MCF 10A (cell line): Measurements from ENCODE around the gene CRACR2B. TPM values are rescaled to one million over a fixed set of nuclear protein-coding genes. Genes with fewer than 3 reads are reported as not detected.

Experiments used
- BruUV-seq: library from RNA; stranded (reverse); fragments of 400-500 nt; replicated peaks from 2 replicates; lab custom pipeline; 2021; lab: Mats Ljungman, UMichigan
- CTCF ChIA-PET: fragments of 300-600 bp; sonication (Branson Sonifier 250); formaldehyde crosslinking; extraction: SDS; loops from one replicate; lab custom pipeline; 2021; ENCODE audit warnings: antibody characterized with exemption, inconsistent platforms; lab: Yijun Ruan, JAX
- POLR2A ChIA-PET: fragments of 300-600, 350-650 bp; sonication (Branson Sonifier 250); formaldehyde crosslinking; extraction: SDS; loops from one replicate; lab custom pipeline; 2020; ENCODE audit warnings: antibody characterized with exemption, inconsistent platforms; lab: Yijun Ruan, JAX
- DNase-seq: peaks from one replicate; pipeline ENCODE4 v3.0.0-alpha.2; 2018; ENCODE audit not compliant: unreplicated experiment
- H3K27ac Mint-ChIP-seq: one replicate; pipeline ENCODE4 v1.8.0; 2022; ENCODE audit warnings: mild to moderate bottlenecking, low read depth, mixed read lengths; ENCODE audit not compliant: unreplicated experiment
- H3K27me3 Mint-ChIP-seq: one replicate; pipeline ENCODE4 v1.8.0; 2022; ENCODE audit warnings: mixed read lengths; ENCODE audit not compliant: insufficient read depth, unreplicated experiment
- H3K36me3 Mint-ChIP-seq: one replicate; pipeline ENCODE4 v1.8.0; 2022; ENCODE audit warnings: mild to moderate bottlenecking, moderate library complexity, mixed read lengths; ENCODE audit not compliant: insufficient read depth, unreplicated experiment
- H3K4me1 Mint-ChIP-seq: one replicate; pipeline ENCODE4 v1.8.0; 2022; ENCODE audit warnings: mixed read lengths; ENCODE audit not compliant: insufficient read depth, unreplicated experiment
- H3K4me3 Mint-ChIP-seq: one replicate; pipeline ENCODE4 v1.8.0; 2022; ENCODE audit warnings: mild to moderate bottlenecking, moderate library complexity, mixed read lengths; ENCODE audit not compliant: unreplicated experiment
- H3K9me3 Mint-ChIP-seq: one replicate; pipeline ENCODE4 v1.8.0; 2022; ENCODE audit warnings: mixed read lengths; ENCODE audit not compliant: unreplicated experiment
- CTCF ChIP-seq: fragments of 200-600 bp; IDR thresholded peaks from one replicate; pipeline ENCODE4 v1.8.0; 2022; ENCODE audit warnings: antibody characterized with exemption, mild to moderate bottlenecking; ENCODE audit not compliant: unreplicated experiment
- intact Hi-C: fragments of 100-400 bp; cut with micrococcal nuclease; formaldehyde crosslinking; loops from 2 replicates; pipeline ENCODE4 v1.14.1; 2022
- total RNA-seq: library from RNA; stranded (reverse); gene quantifications from 2 replicates; pipeline ENCODE4 v1.2.3, GENCODE V29; 2022

The CRACR2B gene
- total RNA-seq, 1 experiment from 2014 or later, result 1.2 TPM

- no TSS peak for BruUV-seq
- Mint-ChIP-seq H3K4me3 (no peak overlapping the region), H3K27me3 (no peaks in the 10 kb centered on the region), H3K27ac (no peak overlapping the region), H3K9me3 (no peaks in the 10 kb centered on the region), H3K4me1 (peaks cover 10% of the 10 kb centered on the region), H3K36me3 (peaks cover 33% of the 10 kb centered on the region)
- ChIA-PET CTCF (no interaction called here), POLR2A (no interaction called here)
- TF ChIP-seq CTCF, result no peak
- no peak for DNase-seq
- intact Hi-C loops, result no loop called here
Observed at GRCh38 chr11:849951-850774, 22.4 kb downstream of the CRACR2B start.

- CTCF ChIA-PET, result no interaction called here
- intact Hi-C loops, result no loop called here
- POLR2A ChIA-PET, result no interaction called here
- H3K27me3 Mint-ChIP-seq, result no peaks in the 10 kb centered on the region
- H3K36me3 Mint-ChIP-seq, result peaks cover 33% of the 10 kb centered on the region
- DNase-seq, result no peak
- no TSS peak for BruUV-seq
- H3K4me1 Mint-ChIP-seq, result peaks cover 9% of the 10 kb centered on the region
- no peak for TF ChIP-seq CTCF
- no peak overlapping the region for H3K27ac Mint-ChIP-seq
- no peaks in the 10 kb centered on the region for H3K9me3 Mint-ChIP-seq
- no peak overlapping the region for H3K4me3 Mint-ChIP-seq
Observed at GRCh38 chr11:850775-851763, 23.4 kb downstream of the CRACR2B start.

GRCh38 chr11:852762-853161 lies 25.0 kb downstream of the CRACR2B start:
- ChIA-PET CTCF (no interaction called here), POLR2A (no interaction called here)
- Mint-ChIP-seq H3K27me3 (no peaks in the 10 kb centered on the region), H3K4me1 (no peaks in the 10 kb centered on the region), H3K4me3 (no peak overlapping the region), H3K36me3 (peaks cover 27% of the 10 kb centered on the region), H3K9me3 (no peaks in the 10 kb centered on the region), H3K27ac (no peak overlapping the region)
- no TSS peak for BruUV-seq
- intact Hi-C loops, result no loop called here
- TF ChIP-seq CTCF, result no peak
- DNase-seq, result no peak
